ENCODE data around the gene SNTA1.
"Not testable (repeated sequence)": the region's sequence is repeated elsewhere in the genome, so short reads cannot be mapped to it uniquely, and the experiment has no call there.

SNTA1 gene

GRCh38 chr20:33442136-33443005 lies 1.2 kb downstream of the SNTA1 start:
- Histone ChIP-seq H3K4me3 (ENCODE audit: low read depth, low read length) (peak overlapping the region; percentile 90), H3K36me3 (ENCODE audit: insufficient read depth, low read length) (no peaks in the 10 kb centered on the region), H3K27me3 (ENCODE audit: insufficient read depth, low read length) (no peaks in the 10 kb centered on the region), H3K79me2 (ENCODE audit: control insufficient read depth, insufficient read depth, low read length, unreplicated experiment) (no peaks in the 10 kb centered on the region), H3K27ac (ENCODE audit: low read depth, low read length) (no peak overlapping the region), H2AFZ (ENCODE audit: low read length, unreplicated experiment) (no peak overlapping the region), H3K4me1 (ENCODE audit: control insufficient read depth, insufficient read depth, low read length, unreplicated experiment) (peaks cover 11% of the 10 kb centered on the region)

GRCh38 chr20:33441142-33441955 lies 2.2 kb downstream of the SNTA1 start:
- Histone ChIP-seq H3K4me3 (ENCODE audit: low read depth, low read length) (no peak overlapping the region), H3K79me2 (ENCODE audit: control insufficient read depth, insufficient read depth, low read length, unreplicated experiment) (no peaks in the 10 kb centered on the region), H3K27ac (ENCODE audit: low read depth, low read length) (no peak overlapping the region), H2AFZ (ENCODE audit: low read length, unreplicated experiment) (no peak overlapping the region), H3K36me3 (ENCODE audit: insufficient read depth, low read length) (no peaks in the 10 kb centered on the region), H3K4me1 (ENCODE audit: control insufficient read depth, insufficient read depth, low read length, unreplicated experiment) (peaks cover 11% of the 10 kb centered on the region), H3K27me3 (ENCODE audit: insufficient read depth, low read length) (no peaks in the 10 kb centered on the region)

- not testable (repeated sequence) for H3K36me3 ChIP-seq (ENCODE audit: insufficient read depth, low read length); H2AFZ ChIP-seq (ENCODE audit: low read length, unreplicated experiment); H3K27me3 ChIP-seq (ENCODE audit: insufficient read depth, low read length); H3K27ac ChIP-seq (ENCODE audit: low read depth, low read length); H3K4me3 ChIP-seq (ENCODE audit: low read depth, low read length); H3K79me2 ChIP-seq (ENCODE audit: control insufficient read depth, insufficient read depth, low read length, unreplicated experiment)
- peaks cover 11% of the 10 kb centered on the region for H3K4me1 ChIP-seq (ENCODE audit: control insufficient read depth, insufficient read depth, low read length, unreplicated experiment)
Observed at GRCh38 chr20:33440562-33440961, 3.0 kb downstream of the SNTA1 start.

GRCh38 chr20:33438481-33438880 lies 5.1 kb downstream of the SNTA1 start:
- no peak overlapping the region for H3K27ac ChIP-seq (ENCODE audit: low read depth, low read length)
- H3K4me3 ChIP-seq (ENCODE audit: low read depth, low read length), result no peak overlapping the region
- H3K79me2 ChIP-seq (ENCODE audit: control insufficient read depth, insufficient read depth, low read length, unreplicated experiment), result no peaks in the 10 kb centered on the region
- H3K4me1 ChIP-seq (ENCODE audit: control insufficient read depth, insufficient read depth, low read length, unreplicated experiment), result peaks cover 15% of the 10 kb centered on the region
- no peak overlapping the region for H2AFZ ChIP-seq (ENCODE audit: low read length, unreplicated experiment)
- H3K36me3 ChIP-seq (ENCODE audit: insufficient read depth, low read length), result no peaks in the 10 kb centered on the region
- H3K27me3 ChIP-seq (ENCODE audit: insufficient read depth, low read length), result no peaks in the 10 kb centered on the region

GRCh38 chr20:33437141-33437911 lies 6.2 kb downstream of the SNTA1 start:
- no peak overlapping the region for H3K27ac ChIP-seq (ENCODE audit: low read depth, low read length)
- no peaks in the 10 kb centered on the region for H3K79me2 ChIP-seq (ENCODE audit: control insufficient read depth, insufficient read depth, low read length, unreplicated experiment)
- H3K4me1 ChIP-seq (ENCODE audit: control insufficient read depth, insufficient read depth, low read length, unreplicated experiment), result peaks cover 9% of the 10 kb centered on the region
- H3K4me3 ChIP-seq (ENCODE audit: low read depth, low read length), result no peak overlapping the region
- H3K36me3 ChIP-seq (ENCODE audit: insufficient read depth, low read length), result no peaks in the 10 kb centered on the region
- no peaks in the 10 kb centered on the region for H3K27me3 ChIP-seq (ENCODE audit: insufficient read depth, low read length)
- H2AFZ ChIP-seq (ENCODE audit: low read length, unreplicated experiment), result no peak overlapping the region

GRCh38 chr20:33434434-33434833 lies 9.1 kb downstream of the SNTA1 start:
- H3K36me3 ChIP-seq (ENCODE audit: insufficient read depth, low read length), result no peaks in the 10 kb centered on the region

GRCh38 chr20:33433465-33434234 lies 9.9 kb downstream of the SNTA1 start:
- Histone ChIP-seq H3K27me3 (ENCODE audit: insufficient read depth, low read length) (no peaks in the 10 kb centered on the region), H3K27ac (ENCODE audit: low read depth, low read length) (no peak overlapping the region), H3K79me2 (ENCODE audit: control insufficient read depth, insufficient read depth, low read length, unreplicated experiment) (no peaks in the 10 kb centered on the region), H3K4me3 (ENCODE audit: low read depth, low read length) (no peak overlapping the region), H3K4me1 (ENCODE audit: control insufficient read depth, insufficient read depth, low read length, unreplicated experiment) (peaks cover 9% of the 10 kb centered on the region), H3K36me3 (ENCODE audit: insufficient read depth, low read length) (no peaks in the 10 kb centered on the region), H2AFZ (ENCODE audit: low read length, unreplicated experiment) (no peak overlapping the region)

More at GRCh38 chr20:33434434-33434833, 9.1 kb downstream of the SNTA1 start:
- Histone ChIP-seq H3K4me3 (ENCODE audit: low read depth, low read length) (no peak overlapping the region), H2AFZ (ENCODE audit: low read length, unreplicated experiment) (no peak overlapping the region), H3K27me3 (ENCODE audit: insufficient read depth, low read length) (no peaks in the 10 kb centered on the region), H3K4me1 (ENCODE audit: control insufficient read depth, insufficient read depth, low read length, unreplicated experiment) (peaks cover 9% of the 10 kb centered on the region), H3K27ac (ENCODE audit: low read depth, low read length) (no peak overlapping the region), H3K79me2 (ENCODE audit: control insufficient read depth, insufficient read depth, low read length, unreplicated experiment) (no peaks in the 10 kb centered on the region)

GRCh38 chr20:33431797-33432381 lies 11.7 kb downstream of the SNTA1 start:
- Histone ChIP-seq H3K4me1 (ENCODE audit: control insufficient read depth, insufficient read depth, low read length, unreplicated experiment) (peaks cover 4% of the 10 kb centered on the region), H3K27ac (ENCODE audit: low read depth, low read length) (no peak overlapping the region), H2AFZ (ENCODE audit: low read length, unreplicated experiment) (no peak overlapping the region), H3K4me3 (ENCODE audit: low read depth, low read length) (no peak overlapping the region), H3K27me3 (ENCODE audit: insufficient read depth, low read length) (no peaks in the 10 kb centered on the region), H3K36me3 (ENCODE audit: insufficient read depth, low read length) (no peaks in the 10 kb centered on the region), H3K79me2 (ENCODE audit: control insufficient read depth, insufficient read depth, low read length, unreplicated experiment) (no peaks in the 10 kb centered on the region)

GRCh38 chr20:33423875-33424274 lies 19.7 kb downstream of the SNTA1 start:
- peak overlapping the region; percentile 71 for H3K27ac ChIP-seq (ENCODE audit: low read depth, low read length)
- H3K79me2 ChIP-seq (ENCODE audit: control insufficient read depth, insufficient read depth, low read length, unreplicated experiment); H3K4me3 ChIP-seq (ENCODE audit: low read depth, low read length); H3K36me3 ChIP-seq (ENCODE audit: insufficient read depth, low read length); H3K27me3 ChIP-seq (ENCODE audit: insufficient read depth, low read length): not testable (repeated sequence)
- peak overlapping the region; percentile 58 for H2AFZ ChIP-seq (ENCODE audit: low read length, unreplicated experiment)
- peaks cover 15% of the 10 kb centered on the region for H3K4me1 ChIP-seq (ENCODE audit: control insufficient read depth, insufficient read depth, low read length, unreplicated experiment)

All from ACC112 (cell line).